ENCODE measurements around the gene SMYD3.
"Not testable (repeated sequence)": the region's sequence is repeated elsewhere in the genome, so short reads cannot be mapped to it uniquely, and the experiment has no call there.

SMYD3 gene

DNA sequence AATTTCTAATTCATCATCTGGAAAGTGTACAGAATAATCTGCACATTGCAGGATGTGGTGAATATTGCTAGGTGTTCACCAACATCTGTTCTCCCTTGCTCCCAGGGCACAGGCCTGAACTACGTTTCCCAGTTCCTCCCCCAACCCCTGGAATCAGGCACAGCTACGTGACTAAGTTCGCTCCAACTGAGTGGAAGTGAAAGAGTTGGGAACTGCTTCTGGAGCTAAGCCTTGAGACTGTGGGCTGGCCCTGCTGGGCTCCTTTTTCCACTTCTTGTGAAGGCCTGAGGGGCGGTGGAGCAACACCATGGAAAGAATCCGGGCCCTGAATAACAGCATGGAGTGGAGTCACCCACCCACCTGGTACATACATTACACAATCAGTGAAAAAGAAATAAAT is 534.6 kb downstream of the SMYD3 start:
- Histone ChIP-seq H3K9me3 (no peaks in the 10 kb centered on the region; the same call in none of the 2 replicates), H3K4me1 (no peaks in the 10 kb centered on the region), H3K4me3 (ENCODE audit: low read depth, low read length) (no peak overlapping the region), H3K36me3 (peaks cover 17% of the 10 kb centered on the region), H3K27me3 (no peaks in the 10 kb centered on the region)
- DNase-seq: no peak
- TF ChIP-seq, protein P1, sequence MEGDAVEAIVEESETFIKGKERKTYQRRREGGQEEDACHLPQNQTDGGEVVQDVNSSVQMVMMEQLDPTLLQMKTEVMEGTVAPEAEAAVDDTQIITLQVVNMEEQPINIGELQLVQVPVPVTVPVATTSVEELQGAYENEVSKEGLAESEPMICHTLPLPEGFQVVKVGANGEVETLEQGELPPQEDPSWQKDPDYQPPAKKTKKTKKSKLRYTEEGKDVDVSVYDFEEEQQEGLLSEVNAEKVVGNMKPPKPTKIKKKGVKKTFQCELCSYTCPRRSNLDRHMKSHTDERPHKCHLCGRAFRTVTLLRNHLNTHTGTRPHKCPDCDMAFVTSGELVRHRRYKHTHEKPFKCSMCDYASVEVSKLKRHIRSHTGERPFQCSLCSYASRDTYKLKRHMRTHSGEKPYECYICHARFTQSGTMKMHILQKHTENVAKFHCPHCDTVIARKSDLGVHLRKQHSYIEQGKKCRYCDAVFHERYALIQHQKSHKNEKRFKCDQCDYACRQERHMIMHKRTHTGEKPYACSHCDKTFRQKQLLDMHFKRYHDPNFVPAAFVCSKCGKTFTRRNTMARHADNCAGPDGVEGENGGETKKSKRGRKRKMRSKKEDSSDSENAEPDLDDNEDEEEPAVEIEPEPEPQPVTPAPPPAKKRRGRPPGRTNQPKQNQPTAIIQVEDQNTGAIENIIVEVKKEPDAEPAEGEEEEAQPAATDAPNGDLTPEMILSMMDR (IDR thresholded peaks at IDR 0.05; ENCODE audit: low read depth, low read length): no peak

DNA sequence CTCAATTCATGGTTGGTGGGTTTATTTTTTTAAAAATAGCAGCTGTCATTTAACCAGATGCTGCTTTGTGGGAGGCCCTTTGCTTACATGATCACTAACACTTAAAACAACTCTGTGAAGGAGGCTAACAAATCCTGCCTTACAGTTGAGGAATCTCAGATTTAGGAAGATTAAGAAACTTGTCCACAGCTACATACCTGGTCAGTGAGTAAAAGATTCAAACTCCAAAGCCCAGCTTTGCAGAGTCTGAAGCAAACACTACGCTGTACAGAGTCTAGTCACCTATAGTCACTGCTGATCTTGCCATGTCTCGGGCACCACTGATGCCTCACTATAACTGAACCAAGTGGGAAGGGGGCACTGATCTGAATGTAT is 535.4 kb downstream of the SMYD3 start:
- Histone ChIP-seq H3K4me3 (ENCODE audit: low read depth, low read length) (no peak overlapping the region), H3K4me1 (no peaks in the 10 kb centered on the region), H3K27me3 (no peaks in the 10 kb centered on the region), H3K36me3 (peaks cover 12% of the 10 kb centered on the region), H3K9me3 (no peaks in the 10 kb centered on the region; the same call in none of the 2 replicates)
- TF ChIP-seq, protein P1 (IDR thresholded peaks at IDR 0.05; ENCODE audit: low read depth, low read length): no peak
- no peak for DNase-seq

DNA sequence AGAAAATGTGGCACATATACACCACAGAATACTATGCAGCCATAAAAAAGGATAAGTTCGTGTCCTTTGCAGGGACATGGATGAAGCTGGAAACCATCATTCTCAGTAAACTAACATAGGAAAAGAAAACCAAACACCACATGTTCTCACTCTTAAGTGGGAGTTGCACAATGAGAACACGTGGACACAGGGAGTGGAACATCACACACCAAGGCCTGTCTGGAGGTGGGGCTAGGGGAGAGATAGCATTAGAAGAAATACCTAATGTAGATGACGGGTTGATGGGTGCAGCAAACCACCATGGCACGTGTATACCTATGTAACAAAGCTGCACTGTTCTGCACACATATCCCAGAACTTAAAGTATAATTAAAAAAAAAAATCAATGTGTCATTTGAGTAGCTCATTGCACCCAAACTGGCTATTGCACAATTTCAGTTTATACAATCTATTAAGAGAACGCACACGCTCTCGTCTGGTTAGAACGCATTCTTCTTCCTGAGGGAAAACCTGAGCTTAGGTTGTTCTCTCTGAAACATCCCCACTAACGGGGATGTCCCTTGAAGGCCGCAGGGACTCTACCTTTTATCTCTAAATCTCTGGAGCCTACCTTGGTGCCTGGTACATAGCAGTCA is 535.9 kb downstream of the SMYD3 start:
- H3K27me3 ChIP-seq; DNase-seq; H3K4me1 ChIP-seq; H3K9me3 ChIP-seq; H3K4me3 ChIP-seq (ENCODE audit: low read depth, low read length): not testable (repeated sequence)
- H3K36me3 ChIP-seq: peaks cover 12% of the 10 kb centered on the region

DNA sequence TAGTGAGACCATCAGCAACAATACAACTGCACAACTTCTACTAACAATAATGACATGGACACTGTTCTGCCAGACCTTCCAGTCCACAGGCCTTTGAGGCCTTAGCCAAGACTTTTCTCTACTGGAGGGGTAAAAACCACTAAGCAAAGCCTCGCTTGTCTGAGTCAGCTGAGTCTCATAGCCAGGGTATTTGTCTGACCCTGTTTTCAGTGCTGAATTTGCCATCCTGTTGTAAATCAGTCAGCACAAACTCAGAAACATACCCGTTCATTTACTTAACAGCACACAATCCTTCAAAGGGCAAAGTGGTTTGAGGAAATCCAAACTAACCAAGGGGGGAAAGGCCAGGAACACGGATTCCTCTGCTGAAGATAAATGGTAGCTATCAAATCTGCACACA is 537.8 kb downstream of the SMYD3 start:
- Histone ChIP-seq H3K4me1 (no peaks in the 10 kb centered on the region), H3K4me3 (ENCODE audit: low read depth, low read length) (no peak overlapping the region), H3K36me3 (peaks cover 15% of the 10 kb centered on the region), H3K27me3 (no peaks in the 10 kb centered on the region), H3K9me3 (no peaks in the 10 kb centered on the region; the same call in none of the 2 replicates)
- no peak for DNase-seq
- TF ChIP-seq, protein P1 (IDR thresholded peaks at IDR 0.05; ENCODE audit: low read depth, low read length): no peak

DNA sequence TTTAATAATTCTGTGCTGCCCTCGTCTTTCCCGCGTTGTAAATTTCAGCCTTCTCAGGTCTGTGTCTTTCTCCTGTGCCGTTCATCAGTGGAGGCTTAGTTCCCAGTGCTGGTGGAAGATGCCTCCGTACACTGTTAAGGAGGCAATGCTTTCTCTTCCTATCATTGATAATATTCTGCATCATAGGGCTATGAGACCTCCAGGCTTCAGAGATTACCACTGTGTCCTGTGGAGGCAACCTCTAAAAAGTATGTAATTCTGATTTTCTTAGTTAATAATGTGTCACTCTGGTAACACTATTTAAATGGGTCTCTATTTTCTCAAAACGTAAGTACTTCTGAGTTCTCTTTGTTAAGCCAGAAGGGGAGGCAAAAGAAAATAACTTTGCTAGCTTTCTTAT is 538.3 kb downstream of the SMYD3 start:
- Histone ChIP-seq H3K4me3 (ENCODE audit: low read depth, low read length) (no peak overlapping the region), H3K9me3 (no peaks in the 10 kb centered on the region; the same call in none of the 2 replicates), H3K36me3 (peaks cover 13% of the 10 kb centered on the region), H3K4me1 (no peaks in the 10 kb centered on the region), H3K27me3 (no peaks in the 10 kb centered on the region)
- no peak for DNase-seq
- TF ChIP-seq, protein P1 (IDR thresholded peaks at IDR 0.05; ENCODE audit: low read depth, low read length): no peak

DNA sequence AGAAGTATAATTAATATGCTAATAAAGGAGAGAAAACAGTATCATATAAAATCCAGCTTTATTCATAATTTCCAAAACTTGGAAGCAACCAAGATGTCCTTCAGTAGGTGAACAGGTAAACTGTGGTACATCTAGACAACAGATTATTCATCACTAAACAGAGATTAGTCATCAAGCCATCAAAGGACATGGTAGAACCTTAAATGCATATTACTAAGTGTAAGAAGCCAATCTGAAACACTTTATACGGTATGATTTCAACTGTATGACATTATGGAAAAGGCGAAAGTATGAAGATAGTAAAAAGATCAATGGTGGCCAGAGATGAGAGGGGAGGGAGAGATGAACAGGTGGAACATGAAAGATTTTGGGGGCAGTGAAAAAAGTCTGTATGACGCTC is 541.7 kb downstream of the SMYD3 start:
- TF ChIP-seq, protein P1 (IDR thresholded peaks at IDR 0.05; ENCODE audit: low read depth, low read length): no peak
- H3K36me3 ChIP-seq: peaks cover 11% of the 10 kb centered on the region
- no peaks in the 10 kb centered on the region for H3K27me3 ChIP-seq
- H3K4me3 ChIP-seq (ENCODE audit: low read depth, low read length): no peak overlapping the region
- H3K9me3 ChIP-seq: no peaks in the 10 kb centered on the region
- DNase-seq: no peak
- H3K4me1 ChIP-seq: no peaks in the 10 kb centered on the region
